Measurements from ENCODE around the gene GPRIN1. TPM values are rescaled to one million over a fixed set of nuclear protein-coding genes. Genes with fewer than 3 reads are reported as not detected.
A peak's percentile ranks its signal among the peaks of the same experiment; 100 is the strongest.
"Not testable (repeated sequence)": the region's sequence is repeated elsewhere in the genome, so short reads cannot be mapped to it uniquely, and the experiment has no call there.

The GPRIN1 gene
- total RNA-seq, 1 donor from 2014 or later: 2.1 TPM

- Mint-ChIP-seq H3K27ac (ENCODE audit: unreplicated experiment) (no peak overlapping the region), H3K4me1 (ENCODE audit: low read depth) (no peaks in the 10 kb centered on the region), H3K9me3 (ENCODE audit: low read depth) (no peaks in the 10 kb centered on the region), H3K36me3 (ENCODE audit: low read depth) (no peaks in the 10 kb centered on the region), H3K4me3 (ENCODE audit: unreplicated experiment) (no peak overlapping the region), H3K27me3 (ENCODE audit: low read depth) (peaks cover 1% of the 10 kb centered on the region)
- DNase-seq (ENCODE audit: low spot score): no peak
- TF ChIP-seq CTCF (IDR thresholded peaks at IDR 0.05): no peak
These were observed 6.9 kb downstream of the GPRIN1 start for GRCh38 chr5:176603091-176603490.

GRCh38 chr5:176601901-176602482, 8.0 kb downstream of the GPRIN1 start:
- TF ChIP-seq CTCF (IDR thresholded peaks at IDR 0.05): no peak
- no peak overlapping the region for H3K4me3 Mint-ChIP-seq (ENCODE audit: unreplicated experiment)
- no peaks in the 10 kb centered on the region for H3K36me3 Mint-ChIP-seq (ENCODE audit: low read depth)
- no peaks in the 10 kb centered on the region for H3K9me3 Mint-ChIP-seq (ENCODE audit: low read depth)
- peaks cover 1% of the 10 kb centered on the region for H3K27me3 Mint-ChIP-seq (ENCODE audit: low read depth)
- H3K27ac Mint-ChIP-seq (ENCODE audit: unreplicated experiment): no peak overlapping the region
- DNase-seq (ENCODE audit: low spot score): no peak
- H3K4me1 Mint-ChIP-seq (ENCODE audit: low read depth): no peaks in the 10 kb centered on the region

GRCh38 chr5:176599749-176600430, 10.1 kb downstream of the GPRIN1 start:
- not testable (repeated sequence) for H3K36me3 Mint-ChIP-seq (ENCODE audit: low read depth); DNase-seq (ENCODE audit: low spot score); H3K4me1 Mint-ChIP-seq (ENCODE audit: low read depth); H3K4me3 Mint-ChIP-seq (ENCODE audit: unreplicated experiment); H3K27me3 Mint-ChIP-seq (ENCODE audit: low read depth); H3K27ac Mint-ChIP-seq (ENCODE audit: unreplicated experiment); H3K9me3 Mint-ChIP-seq (ENCODE audit: low read depth)

GRCh38 chr5:176597417-176598389, 12.3 kb downstream of the GPRIN1 start:
- Mint-ChIP-seq H3K4me3 (ENCODE audit: unreplicated experiment) (no peak overlapping the region), H3K4me1 (ENCODE audit: low read depth) (no peaks in the 10 kb centered on the region), H3K27me3 (ENCODE audit: low read depth) (no peaks in the 10 kb centered on the region), H3K9me3 (ENCODE audit: low read depth) (no peaks in the 10 kb centered on the region), H3K27ac (ENCODE audit: unreplicated experiment) (no peak overlapping the region), H3K36me3 (ENCODE audit: low read depth) (no peaks in the 10 kb centered on the region)
- no peak for TF ChIP-seq CTCF (IDR thresholded peaks at IDR 0.05)
- DNase-seq (ENCODE audit: low spot score): no peak

- H3K27me3 Mint-ChIP-seq (ENCODE audit: low read depth): no peaks in the 10 kb centered on the region
- no peaks in the 10 kb centered on the region for H3K36me3 Mint-ChIP-seq (ENCODE audit: low read depth)
- TF ChIP-seq CTCF (IDR thresholded peaks at IDR 0.05): peak; percentile 26
- H3K4me3 Mint-ChIP-seq (ENCODE audit: unreplicated experiment): no peak overlapping the region
- H3K4me1 Mint-ChIP-seq (ENCODE audit: low read depth): no peaks in the 10 kb centered on the region
- no peak for DNase-seq (ENCODE audit: low spot score)
- no peaks in the 10 kb centered on the region for H3K9me3 Mint-ChIP-seq (ENCODE audit: low read depth)
- no peak overlapping the region for H3K27ac Mint-ChIP-seq (ENCODE audit: unreplicated experiment)
These were observed 13.1 kb downstream of the GPRIN1 start for GRCh38 chr5:176596689-176597416.
